HK-2 (cell line): ENCODE results near the gene NXNL2.

ENCODE experiments used
- DNase-seq: peaks from one replicate; pipeline ENCODE4 v3.0.0-alpha.2; 2018; ENCODE audit not compliant: unreplicated experiment

NXNL2 gene

DNA sequence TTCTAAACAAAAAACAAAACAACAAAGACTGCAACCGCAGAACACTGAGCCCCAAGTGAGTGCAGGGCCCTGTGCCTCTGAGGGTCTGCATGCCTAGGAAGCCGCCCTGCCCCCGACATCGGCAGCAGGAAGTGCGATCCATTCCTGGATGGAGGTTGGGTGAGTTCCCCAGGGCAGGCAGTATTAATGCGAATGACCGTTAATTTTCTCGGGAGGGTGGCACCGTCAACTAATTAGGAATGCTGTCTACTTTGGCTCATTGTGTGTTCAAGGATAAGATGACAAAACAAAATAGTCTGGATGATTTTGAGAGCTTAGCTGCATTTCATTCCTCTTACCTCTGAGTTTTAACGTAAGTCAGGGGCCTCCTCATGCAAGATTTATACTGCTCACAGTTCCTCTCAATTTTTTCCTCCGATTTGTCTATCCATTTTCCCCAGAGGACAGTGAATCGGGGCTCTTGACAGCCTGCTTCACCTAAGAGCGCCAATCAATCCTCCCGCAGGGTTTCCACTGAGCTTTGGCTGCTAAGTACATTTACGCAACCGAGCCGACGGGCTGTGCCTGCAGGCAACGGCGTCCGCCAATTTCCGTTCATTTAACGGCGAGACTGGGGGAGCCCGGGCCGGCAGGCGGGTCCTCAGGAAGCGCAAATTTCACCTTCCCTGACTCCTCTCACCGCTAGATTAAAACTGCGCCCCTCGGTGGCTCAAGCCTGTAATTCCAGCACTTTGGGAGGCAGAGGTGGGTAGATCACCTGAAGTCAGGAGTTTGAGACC lies 2.9 kb upstream of the NXNL2 start:
- DNase-seq: peak; percentile 83

DNA sequence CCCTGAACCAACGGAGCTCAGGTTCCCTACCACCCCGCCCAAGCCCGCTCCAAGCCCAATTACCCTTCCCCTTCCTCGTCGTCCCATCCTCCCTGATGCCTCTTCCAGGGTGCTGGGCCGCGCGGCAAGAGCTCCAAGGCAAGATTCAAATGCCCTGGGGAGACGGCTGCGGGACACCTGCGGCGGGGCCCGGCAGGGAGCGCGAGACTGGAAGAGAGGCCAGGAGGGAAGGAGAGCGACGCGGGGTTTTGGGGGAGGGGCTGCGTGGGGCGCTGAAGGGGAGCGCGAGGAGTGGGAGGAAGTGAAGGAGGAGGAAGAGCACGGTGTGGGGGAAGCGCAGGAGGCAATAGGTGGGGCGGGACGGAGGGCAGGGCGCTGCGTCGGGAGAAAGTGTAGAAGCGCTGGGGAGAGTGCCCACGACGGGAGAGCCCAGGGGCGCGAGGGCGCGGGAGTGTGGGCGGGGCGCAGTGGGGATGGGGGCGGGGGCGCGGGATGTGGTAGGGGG lies 975 bp upstream of the NXNL2 start:
- peak; percentile 95 for DNase-seq

DNA sequence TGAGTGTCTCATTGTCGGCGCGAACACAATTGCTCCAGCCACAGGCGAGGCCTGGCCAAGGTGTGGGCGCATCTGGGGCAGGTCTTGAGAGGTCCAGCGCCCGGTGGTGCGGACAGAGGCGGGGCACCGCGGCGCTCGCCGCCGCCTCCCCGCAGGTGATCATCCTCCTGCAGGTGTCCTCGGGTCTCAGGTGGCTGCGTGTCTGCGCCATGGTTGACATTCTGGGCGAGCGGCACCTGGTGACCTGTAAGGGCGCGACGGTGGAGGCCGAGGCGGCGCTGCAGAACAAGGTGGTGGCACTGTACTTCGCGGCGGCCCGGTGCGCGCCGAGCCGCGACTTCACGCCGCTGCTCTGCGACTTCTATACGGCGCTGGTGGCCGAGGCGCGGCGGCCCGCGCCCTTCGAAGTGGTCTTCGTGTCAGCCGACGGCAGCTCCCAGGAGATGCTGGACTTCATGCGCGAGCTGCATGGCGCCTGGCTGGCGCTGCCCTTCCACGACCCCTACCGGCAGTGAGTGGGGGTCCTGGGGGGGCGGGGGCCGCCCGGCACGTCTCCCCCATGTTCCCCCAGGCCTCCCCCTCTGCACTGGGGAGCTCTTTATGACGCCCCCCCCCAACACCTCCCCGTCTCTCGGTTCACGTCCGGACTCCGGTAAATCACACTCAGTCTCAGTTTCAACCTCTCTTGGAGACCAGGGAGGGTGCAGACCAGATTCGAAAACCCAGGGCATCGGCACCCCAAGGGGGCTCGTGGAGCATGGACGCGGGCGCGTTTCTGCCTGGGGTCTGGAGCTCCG lies 446 bp downstream of the NXNL2 start:
- peak; percentile 41 for DNase-seq

DNA sequence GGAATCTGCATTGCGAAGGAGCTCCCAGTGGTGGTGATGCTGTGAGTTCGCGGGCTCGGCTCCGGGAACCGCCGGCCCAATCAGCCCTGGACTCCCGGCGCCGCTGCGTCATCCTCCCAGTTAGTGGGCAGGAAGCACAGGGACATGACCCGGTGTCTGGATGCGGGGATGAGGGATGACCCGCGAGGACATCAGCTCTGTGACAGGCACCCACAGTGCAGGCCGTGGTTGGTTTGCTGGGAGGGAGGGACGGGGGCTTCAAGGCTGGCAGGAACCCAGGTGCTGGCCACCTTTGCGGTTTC lies 996 bp downstream of the NXNL2 start:
- DNase-seq: peak; percentile 73

DNA sequence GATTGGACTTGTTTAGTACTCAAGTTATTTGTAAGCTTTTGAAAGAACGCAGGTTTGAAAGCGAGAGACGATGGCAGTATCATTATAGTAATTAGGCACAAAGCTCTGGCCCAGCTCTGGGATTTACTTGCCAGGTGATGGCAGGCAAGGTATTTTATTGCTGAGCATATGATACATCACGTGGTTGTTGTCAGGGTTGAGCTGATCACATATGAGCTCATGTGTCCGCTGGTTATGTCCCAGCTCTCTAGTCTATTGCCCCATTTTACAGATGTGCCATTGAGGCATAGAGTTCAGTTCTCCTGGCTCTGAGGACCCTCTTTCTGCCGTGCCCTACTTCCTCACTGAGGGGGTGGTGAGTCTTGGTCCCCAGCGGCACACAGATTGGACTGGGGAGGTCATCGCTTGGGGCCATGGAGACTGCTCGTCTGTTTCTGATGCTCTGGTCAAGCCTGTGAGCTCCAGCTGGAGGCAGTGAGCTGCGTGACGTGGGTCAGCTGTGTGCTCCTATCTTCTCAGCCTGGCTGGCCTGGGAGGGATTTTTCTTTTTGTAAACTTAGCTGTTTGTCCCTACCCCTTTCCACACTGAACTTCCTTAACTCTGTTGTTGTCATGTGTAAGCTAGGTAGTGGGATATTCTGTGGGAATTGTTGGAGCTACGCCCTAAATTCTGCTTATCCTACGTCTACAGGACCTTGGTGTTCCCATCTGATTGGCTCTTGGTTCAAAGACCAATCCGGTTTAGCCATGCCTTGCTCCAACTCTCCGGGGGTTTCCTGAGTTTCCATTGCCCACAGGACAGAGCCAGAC lies 2.2 kb downstream of the NXNL2 start:
- DNase-seq: no peak

DNA sequence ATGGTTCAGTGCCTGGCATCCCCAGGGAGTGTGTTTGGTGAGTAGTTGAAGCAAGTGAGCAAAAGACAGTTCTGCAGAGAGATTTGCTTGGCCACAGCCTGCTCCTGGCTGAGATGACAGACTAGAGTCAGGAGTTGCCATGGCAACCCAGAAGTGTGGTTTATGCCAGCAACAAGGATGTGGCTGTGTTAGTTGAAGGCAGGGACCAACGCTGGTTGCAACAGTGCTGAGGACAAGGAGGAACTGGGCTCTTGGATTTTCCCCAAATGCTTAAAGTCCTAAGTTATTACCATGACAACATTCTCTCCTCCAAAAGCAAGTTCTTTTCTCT lies 2.7 kb downstream of the NXNL2 start:
- DNase-seq: peak; percentile 84

DNA sequence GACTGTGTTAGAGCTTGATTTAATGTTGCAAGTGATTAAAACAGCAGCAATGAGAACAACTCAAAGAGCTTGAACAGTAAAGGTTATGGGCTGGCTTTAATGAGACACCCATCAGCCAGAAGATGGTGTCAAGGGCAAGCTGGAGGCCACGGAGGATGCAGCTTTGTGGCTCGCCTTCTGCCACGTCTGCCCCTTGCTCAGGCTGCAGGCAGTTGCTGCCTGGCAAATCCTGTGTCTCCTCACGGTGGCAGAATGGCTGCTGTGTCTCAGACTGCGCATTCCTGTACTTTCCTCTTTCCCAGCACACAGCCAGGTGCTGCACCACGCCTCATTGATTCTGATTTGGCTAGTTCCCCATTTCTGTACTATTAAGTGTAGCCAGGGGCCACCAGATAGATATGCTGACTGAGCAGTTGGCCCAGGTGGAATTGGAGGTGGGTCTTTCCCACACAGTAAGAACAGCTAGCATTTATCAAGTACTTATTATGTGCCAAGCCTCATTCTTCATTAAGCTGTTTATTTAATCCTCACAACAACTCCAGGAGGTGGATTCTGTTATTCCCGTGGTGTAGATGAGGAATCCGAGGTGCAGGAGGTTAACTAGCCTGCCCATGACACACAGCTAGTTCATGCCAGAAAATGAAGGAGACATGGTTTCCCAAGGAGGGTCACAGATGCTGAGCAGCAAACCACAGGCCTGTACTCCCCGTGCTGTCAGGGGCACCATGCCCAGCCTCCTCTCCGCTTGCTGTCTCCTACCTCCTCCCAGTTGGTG lies 3.5 kb downstream of the NXNL2 start:
- DNase-seq: no peak

DNA sequence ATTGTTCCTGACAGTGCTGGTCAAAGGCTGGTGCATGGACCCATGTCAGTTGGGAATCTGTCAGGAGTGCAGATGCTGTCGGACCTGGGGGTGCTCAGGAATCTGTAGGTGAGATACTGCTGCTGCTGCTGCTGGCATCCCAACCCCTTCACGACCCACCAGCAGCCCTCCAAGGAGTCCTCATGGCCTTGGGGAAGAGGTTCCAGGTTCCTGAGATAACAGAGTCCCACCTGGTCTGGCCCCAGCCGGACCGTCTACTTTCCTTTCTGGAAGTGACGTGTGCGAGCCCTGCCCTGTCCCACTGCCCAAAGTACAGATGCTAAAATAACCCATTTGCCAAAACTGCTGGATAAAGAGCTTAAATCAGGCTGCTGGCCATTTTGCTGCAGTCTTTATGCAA lies 4.3 kb downstream of the NXNL2 start:
- no peak for DNase-seq

DNA sequence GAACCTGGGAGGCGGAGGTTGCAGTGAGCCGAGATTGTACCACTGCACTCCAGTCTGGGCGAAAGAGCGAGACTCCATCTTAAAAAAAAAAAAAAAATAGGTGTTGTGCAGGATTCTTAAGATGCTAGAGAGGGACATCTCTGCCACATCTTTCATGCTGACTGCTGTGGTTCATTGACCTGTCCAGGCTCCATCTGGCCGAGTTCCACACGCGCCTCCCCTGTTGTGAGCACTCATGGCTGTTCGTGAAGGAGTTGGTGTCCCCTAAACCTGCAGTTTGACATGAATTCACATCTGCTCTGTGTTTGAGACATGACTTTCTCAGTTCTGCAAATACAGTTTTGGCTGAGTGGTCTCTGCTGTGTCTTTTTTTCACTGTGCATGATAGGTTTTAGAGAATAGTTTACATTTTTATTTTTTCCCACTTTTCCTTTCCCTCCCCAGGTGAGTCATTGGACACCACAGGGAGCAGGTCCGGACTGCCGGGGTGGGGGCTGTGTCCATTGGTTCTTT lies 5.3 kb downstream of the NXNL2 start:
- DNase-seq: no peak

DNA sequence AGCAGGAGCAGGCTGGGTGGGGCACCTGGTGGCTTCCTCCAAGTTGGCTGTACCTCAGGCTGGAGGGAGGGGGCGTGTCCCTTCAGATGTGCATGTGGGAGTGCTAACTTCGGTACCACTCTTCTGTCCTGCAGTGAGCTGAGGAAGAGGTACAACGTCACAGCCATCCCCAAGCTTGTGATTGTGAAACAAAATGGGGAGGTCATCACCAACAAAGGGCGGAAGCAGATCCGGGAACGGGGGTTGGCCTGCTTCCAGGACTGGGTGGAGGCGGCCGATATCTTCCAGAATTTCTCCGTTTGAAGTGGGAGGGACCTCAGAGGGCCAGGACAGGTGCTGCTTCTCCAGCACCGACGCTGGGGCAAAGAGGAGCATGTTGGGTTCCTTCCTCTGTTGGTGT lies 9.3 kb downstream of the NXNL2 start:
- DNase-seq: no peak

DNA sequence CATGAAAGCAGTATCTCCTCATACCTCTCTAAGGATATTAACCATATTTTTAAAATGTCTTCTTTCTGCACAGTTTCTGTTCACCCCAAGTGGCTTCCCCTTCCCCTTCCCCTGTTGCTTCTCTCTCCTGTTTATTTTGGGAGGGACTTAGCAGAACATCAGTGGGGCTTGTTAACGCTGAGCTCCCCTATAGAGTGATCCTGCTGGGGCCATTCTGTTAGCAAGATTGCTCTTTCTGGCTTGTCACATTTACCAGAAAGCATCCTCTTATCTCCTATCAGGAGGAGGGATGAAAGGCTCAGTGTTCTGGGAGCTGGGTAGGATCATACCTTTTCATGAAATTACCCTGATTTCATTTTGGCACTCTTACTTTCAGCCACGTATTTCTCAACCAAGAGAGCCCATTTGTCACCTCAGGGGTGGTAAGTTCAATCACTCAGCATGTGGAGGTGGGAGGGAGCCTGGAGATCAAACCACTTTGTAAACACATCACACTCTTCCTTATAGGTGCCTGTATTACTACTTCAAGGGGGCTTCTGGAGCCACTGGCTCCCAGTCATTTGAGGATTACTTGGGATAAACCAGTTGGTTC lies 16.7 kb downstream of the NXNL2 start:
- DNase-seq: no peak

DNA sequence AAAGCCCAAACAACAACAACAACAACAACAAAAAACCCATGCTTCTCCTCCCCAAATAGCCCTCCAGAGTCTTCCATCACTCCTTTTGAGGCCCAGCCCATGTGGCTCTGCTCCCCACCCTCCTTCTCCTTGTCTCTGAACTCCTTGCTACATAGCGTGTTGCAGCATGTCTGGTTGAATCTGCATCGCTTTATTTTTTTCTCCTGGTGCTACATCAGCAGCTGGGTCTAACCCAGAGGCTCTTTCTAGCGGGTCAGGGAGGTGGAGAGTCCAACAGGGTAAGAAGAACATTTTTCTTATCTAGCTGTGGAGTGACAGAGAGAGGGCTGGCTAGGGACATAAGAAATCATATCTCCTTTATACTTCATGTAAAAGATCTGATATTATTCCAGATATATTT lies 18.4 kb downstream of the NXNL2 start:
- no peak for DNase-seq

DNA sequence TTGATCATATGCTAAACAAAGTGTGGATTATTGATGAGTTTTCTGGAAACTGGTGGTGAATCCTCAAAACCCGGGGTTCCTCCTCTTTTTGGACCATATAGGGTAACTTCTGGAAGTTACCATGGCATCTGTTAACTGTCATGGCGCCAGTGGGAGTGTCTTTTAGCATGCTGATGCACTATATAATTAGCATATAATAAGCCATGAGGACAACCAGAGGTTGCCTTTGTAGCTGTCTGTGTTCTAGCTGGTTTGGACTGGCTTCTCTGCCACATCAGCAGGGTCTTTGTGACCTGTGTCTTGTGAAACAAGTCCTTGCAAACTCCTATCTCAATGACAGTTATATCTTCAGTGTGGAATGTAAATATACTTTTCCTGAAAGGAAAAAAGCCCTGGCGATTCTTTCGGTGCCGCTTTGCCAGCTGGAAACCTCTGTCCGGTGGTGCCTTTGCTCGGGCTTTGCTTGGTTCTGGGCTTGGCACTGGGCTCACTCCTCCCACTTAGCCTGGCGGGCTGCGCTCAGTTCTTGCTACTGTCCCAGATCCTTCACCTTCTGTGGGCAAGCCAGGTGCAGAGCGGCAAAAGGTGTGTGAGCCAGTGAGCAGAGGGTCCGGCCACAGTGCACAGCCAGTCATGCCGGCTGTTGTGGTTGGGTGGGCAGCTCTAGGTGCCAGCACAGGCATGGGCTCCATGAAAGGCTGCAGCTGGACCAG lies 20.4 kb downstream of the NXNL2 start:
- DNase-seq: no peak

DNA sequence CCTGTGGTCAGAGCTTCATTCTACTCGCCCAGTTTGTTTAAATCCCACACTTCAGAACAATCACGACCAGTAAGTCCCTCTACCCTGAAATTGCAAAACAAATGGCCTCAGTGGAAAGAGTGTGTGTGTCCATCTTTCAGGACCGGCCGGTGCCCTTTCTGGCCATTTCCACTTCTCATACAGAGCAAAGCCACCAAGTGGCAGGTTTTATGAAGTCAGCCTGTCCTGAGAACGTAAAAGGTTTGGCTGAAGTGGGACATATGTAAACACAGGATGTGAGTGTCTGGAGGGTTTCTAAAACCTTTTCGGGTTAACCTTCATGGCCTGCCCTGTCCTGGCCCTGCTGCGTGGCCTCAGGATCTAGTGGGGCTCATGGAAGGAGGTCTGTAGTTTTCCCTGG lies 24.7 kb downstream of the NXNL2 start:
- no peak for DNase-seq

DNA sequence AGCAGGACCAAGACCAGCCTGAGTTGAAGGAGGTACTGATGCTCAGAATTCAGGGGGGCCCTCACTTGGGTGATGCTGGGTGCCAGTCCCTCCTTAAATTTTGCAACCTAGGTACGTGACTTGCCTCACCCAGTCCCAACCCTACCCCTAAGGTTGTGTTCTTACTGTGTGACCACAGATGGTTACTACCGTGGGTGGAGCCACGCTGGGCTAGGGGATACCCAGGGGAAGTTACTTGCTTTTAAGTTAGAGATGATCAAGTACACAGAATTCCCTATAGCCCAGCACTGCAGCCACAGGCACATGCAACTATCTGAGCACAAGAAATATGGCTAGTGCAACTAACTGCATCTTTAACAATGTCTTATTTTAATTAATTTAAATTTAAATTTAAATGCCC lies 32.9 kb downstream of the NXNL2 start:
- no peak for DNase-seq

DNA sequence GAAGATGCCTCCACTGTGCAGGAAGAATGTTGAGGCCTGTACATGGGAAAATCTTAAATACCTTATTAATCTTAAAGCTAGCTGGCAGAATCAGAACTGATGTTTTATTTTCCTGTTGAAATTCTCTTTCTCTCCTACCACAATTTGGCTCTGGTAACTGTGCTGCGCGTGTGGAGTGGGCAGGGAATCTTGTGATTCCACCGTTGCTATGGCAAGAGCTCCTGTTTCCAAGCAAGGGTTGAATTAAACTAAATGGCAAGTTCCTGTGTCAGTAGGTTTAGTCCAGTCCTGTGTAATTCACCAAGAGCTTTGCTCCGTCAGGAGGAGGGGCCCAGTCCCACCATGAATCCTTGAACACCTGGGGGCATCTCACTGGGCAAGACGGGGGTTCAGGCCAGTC lies 36.4 kb downstream of the NXNL2 start:
- DNase-seq: no peak

DNA sequence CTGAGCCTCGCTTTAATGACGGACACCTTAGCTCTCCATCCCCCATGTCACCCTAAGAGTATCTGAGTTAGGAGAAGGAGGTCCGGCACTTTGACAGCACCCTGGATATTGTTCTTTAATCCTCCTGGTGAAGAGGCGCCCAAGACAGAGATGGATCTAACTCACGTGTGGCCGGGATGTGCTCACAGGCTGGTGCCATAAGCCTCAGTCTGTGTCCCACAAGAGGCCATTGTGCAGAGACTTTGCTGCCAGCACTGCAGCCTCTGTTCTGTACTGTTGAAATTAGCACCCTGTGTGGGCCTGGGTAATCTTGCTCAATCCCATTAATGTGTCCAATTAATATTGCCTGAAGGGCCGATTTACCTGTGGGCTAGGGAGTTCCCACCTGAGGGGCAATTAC lies 37.7 kb downstream of the NXNL2 start:
- DNase-seq: no peak

DNA sequence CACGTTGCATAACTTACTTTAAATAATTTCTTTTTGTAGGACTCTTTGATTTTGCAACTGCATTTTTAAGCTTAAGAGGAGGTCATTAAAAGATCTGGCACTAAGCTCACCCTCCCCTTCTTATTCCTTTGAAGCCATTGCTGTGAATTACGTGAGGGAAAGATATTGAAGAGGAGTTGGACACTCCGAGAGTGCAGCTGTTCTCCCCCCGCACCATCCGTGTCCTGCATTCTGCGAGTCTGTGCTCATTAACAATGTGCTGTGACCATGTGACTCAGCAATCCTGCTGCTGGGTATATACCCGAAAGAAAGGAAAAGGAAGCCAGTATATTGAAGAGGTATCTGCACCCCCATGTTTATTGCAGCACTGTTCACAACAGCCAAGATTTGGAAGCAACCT lies 40.0 kb downstream of the NXNL2 start:
- DNase-seq: no peak

DNA sequence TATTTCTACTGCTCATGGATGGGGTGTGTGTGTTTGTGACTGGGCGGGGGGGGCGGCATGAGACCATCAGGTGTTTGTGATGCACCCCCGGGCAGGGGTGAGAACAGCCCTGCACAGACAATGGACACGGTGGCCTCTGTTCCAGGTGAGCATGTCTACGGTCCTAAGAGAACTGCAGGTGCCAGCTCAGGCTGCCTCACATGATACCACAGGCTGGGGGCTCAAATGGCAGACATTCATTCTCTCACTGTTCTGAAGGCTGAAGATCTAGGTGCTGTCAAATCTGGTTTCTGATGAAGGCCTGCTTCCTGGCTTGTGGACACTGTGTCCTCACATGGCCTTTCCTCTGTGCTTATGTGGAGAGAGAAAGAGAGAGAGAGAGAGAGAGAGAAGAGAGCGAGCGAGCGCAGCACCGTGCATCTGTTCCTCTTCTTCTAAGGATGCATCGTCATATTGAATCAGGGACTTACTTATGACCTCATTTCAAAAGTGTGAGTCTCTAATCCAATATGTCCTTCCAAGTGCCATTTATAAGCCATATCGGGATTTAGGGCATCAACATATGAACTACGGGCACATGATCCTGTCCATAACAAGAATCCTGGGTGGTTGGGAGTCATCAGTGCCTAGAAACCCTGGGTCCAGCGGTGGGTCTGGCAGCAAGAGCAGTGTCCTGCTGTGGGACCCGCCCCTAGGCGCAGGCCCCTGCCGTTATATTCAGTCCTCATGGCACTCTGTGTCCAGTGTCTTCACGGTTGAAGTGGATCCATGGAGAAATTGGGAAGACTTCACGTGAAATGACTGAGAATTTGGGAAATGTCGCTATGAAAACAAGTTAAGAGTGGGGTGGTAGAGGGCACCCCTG lies 42.5 kb downstream of the NXNL2 start:
- no peak for DNase-seq
